Liver (tissue), 9 donors: Measurements from ENCODE around the gene NPIPA5. TPM values are rescaled to one million over a fixed set of nuclear protein-coding genes. Genes with fewer than 3 reads are reported as not detected.
"Not testable (repeated sequence)": the region's sequence is repeated elsewhere in the genome, so short reads cannot be mapped to it uniquely, and the experiment has no call there.

ENCODE experiments used
- DNase-seq: peaks from one replicate; pipeline ENCODE4 v3.0.0-alpha.2; 2017; ENCODE audit warnings: low spot score
- H3K27ac ChIP-seq, 2 donors: one replicate each; pipeline ENCODE4 v1.7.0; 2013; ENCODE audit warnings: inconsistent platforms in 2 of 2, low read length in 2 of 2, control low read depth in 1 of 2, low read depth in 1 of 2, mild to moderate bottlenecking in 1 of 2
- H3K27me3 ChIP-seq, 4 donors: one replicate each; pipeline versions ENCODE4 v1.6.1 to v1.7.0; 2013; ENCODE audit warnings: low read length in 3 of 4, inconsistent platforms in 1 of 4, mild to moderate bottlenecking in 1 of 4, moderate library complexity in 1 of 4; ENCODE audit not compliant: control insufficient read depth in 4 of 4, insufficient read depth in 4 of 4
- H3K36me3 ChIP-seq, 4 donors: one replicate each; pipeline versions ENCODE4 v1.6.1 to v1.7.0; 2013; ENCODE audit warnings: low read length in 3 of 4, mild to moderate bottlenecking in 3 of 4, low read depth in 1 of 4, moderate library complexity in 1 of 4; ENCODE audit not compliant: control insufficient read depth in 4 of 4, insufficient read depth in 3 of 4
- H3K4me1 ChIP-seq, 4 donors: one replicate each; pipeline versions ENCODE4 v1.6.1 to v1.7.0; 2013; ENCODE audit warnings: low read length in 3 of 4, mild to moderate bottlenecking in 3 of 4, moderate library complexity in 1 of 4; ENCODE audit not compliant: control insufficient read depth in 4 of 4, insufficient read depth in 4 of 4
- H3K4me3 ChIP-seq, 3 donors: one replicate each; pipeline versions ENCODE4 v1.6.1 to v1.7.0; 2013; ENCODE audit warnings: low read length in 3 of 3, control low read depth in 1 of 3, low read depth in 1 of 3, mild to moderate bottlenecking in 1 of 3
- H3K9ac ChIP-seq, 2 donors: one replicate each; pipeline ENCODE4 v1.7.0; 2013; ENCODE audit warnings: low read length in 2 of 2, mild to moderate bottlenecking in 2 of 2, moderate library complexity in 2 of 2, control low read depth in 1 of 2, low read depth in 1 of 2
- H3K9me3 ChIP-seq, 4 donors: one replicate each; pipeline versions ENCODE4 v1.6.1 to v1.7.0; 2013; ENCODE audit warnings: low read length in 3 of 4; ENCODE audit not compliant: control insufficient read depth in 4 of 4
- HNF4A ChIP-seq, 2 donors: conservative IDR thresholded peaks; 2 replicates each; pipeline ENCODE4 v1.6.1; 2016; ENCODE audit warnings: antibody characterized with exemption in 2 of 2, mild to moderate bottlenecking in 2 of 2
- RXRA ChIP-seq, 2 donors: IDR thresholded peaks; 2 replicates each; pipeline ENCODE4 v1.6.1; 2017 to 2018; ENCODE audit warnings: antibody characterized with exemption in 2 of 2, mild to moderate bottlenecking in 1 of 2
- TAF1 ChIP-seq: conservative IDR thresholded peaks from 2 replicates; pipeline ENCODE4 v1.6.1; 2016; ENCODE audit warnings: antibody characterized with exemption, mild to moderate bottlenecking
- WGBS: extraction: QIAGEN DNeasy Blood & Tissue Kit; methylation state at CpG from one replicate; pipeline ENCODE4 v1.1.7; 2013; 5-methylcytosine and 5-hydroxymethylcytosine counted together
- polyA plus RNA-seq, 2 donors: library from polyadenylated mRNA; stranded (reverse) in 1 of 2; unstranded in 1 of 2; fragments of 200-250 nt in 1 of 2; fragments of >200 nt in 1 of 2; fragmentation: Nextera tagmentation in 1 of 2; extraction: Ambion mirVana in 1 of 2; gene quantifications; one replicate each; pipeline versions ENCODE4 v1.2.1 to v1.2.3, GENCODE V29; 2013 to 2015
- total RNA-seq, 2 donors: library from RNA; depleted of rRNA; stranded (reverse); fragments of >200 nt; gene quantifications; one replicate each; pipeline ENCODE4 v1.2.3, GENCODE V29; 2014
- donor health status: healthy.
- donor health status: healthy.
- donor health status: healthy.
- donor health status: healthy.
- donor health status: healthy.

The NPIPA5 gene
- total and polyA plus RNA-seq, 4 donors, result 1.0 to 5.1 (median 1.8) TPM; not detected in 1

DNA sequence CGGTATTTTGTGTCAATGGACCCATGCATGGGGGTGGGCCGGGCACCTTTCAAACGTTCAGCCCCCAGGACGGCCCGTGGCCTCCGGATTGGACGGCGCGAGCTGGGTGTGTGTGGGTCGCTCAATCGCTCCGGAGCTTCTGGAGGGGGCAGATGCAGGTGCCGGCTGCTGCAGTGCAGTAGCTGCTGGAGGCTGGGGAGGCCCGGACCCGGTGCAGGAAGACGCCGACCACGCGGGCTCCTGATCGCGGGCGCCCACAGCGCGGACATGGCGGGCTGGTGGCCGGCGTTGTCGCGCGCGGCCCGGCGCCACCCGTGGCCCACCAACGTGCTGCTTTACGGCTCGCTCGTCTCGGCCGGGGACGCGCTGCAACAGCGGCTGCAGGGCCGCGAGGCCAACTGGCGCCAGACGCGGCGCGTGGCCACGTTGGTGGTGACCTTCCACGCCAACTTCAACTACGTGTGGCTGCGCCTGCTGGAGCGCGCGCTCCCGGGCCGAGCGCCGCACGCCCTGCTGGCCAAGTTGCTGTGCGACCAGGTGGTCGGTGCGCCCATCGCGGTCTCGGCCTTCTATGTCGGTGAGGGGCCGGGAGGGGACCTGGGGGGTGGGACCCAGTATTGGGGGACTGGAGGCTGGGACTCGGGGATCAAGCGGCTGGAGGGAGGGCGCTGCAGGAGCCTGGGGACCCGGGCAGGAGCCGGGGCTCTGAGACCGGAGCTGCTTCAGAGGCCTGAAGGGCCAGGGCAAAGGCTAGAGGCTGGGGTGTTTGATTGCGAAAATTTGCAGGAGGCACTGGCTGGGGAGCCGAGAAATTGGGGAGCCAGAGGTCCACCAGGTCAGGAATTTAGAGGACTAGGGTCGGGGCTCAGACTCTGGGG is 17.8 kb upstream of the NPIPA5 start, which contains the start of gene MPV17L:
Gene MPV17L, plus strand, starts transcription at position 124 of the 878 bp plus-strand sequence. Its CDS starts 144 bp downstream, at position 268.
- WGBS, result 4% methylated on average over 79 of the region's 79 CpGs
- Histone ChIP-seq H3K9ac (peak within 1 kb of the TSS; percentile 28 to 54), H3K4me1 (peaks cover 3 to 32% (median 18%) of the 10 kb centered on the region in 4 donors), H3K27ac (peak within 1 kb of the TSS; percentile 59 to 77), H3K4me3 (peak within 1 kb of the TSS; percentile 1 to 79 (median 76))
- H3K9me3 ChIP-seq, H3K36me3 ChIP-seq, H3K27me3 ChIP-seq: not testable (repeated sequence)
- TF ChIP-seq TAF1, result peak; percentile 29
- peak in 1 of 2 donors; percentile 33 for TF ChIP-seq HNF4A (conservative IDR thresholded peaks at IDR 0.05)
- peak; percentile 14 to 22 for TF ChIP-seq RXRA (IDR thresholded peaks at IDR 0.05)
- peak; percentile 69 for DNase-seq

- H3K9me3 ChIP-seq, H3K9ac ChIP-seq, H3K4me3 ChIP-seq, H3K27me3 ChIP-seq, DNase-seq, H3K27ac ChIP-seq, H3K36me3 ChIP-seq: not testable (repeated sequence)
- H3K4me1 ChIP-seq, result peaks cover 3 to 16% (median 8%) of the 10 kb centered on the region in 4 donors
- WGBS, result 92% methylated on average over 7 of the region's 8 CpGs
Measured at GRCh38 chr16:15393025-15393424, 14.9 kb upstream of the NPIPA5 start.

GRCh38 chr16:15389916-15390315 is 11.8 kb upstream of the NPIPA5 start:
- H3K9ac ChIP-seq, H3K27me3 ChIP-seq, H3K4me1 ChIP-seq, DNase-seq, H3K4me3 ChIP-seq, H3K27ac ChIP-seq, H3K36me3 ChIP-seq, H3K9me3 ChIP-seq: not testable (repeated sequence)
- 89% methylated on average over 5 of the region's 5 CpGs for WGBS

GRCh38 chr16:15388060-15388459 is 10.0 kb upstream of the NPIPA5 start:
- not testable (repeated sequence) for H3K4me3 ChIP-seq, H3K9me3 ChIP-seq, H3K9ac ChIP-seq, H3K27ac ChIP-seq, H3K4me1 ChIP-seq, H3K36me3 ChIP-seq, H3K27me3 ChIP-seq, DNase-seq
- 91% methylated on average over 6 of the region's 6 CpGs for WGBS

- H3K36me3 ChIP-seq, H3K27ac ChIP-seq, H3K9me3 ChIP-seq, H3K27me3 ChIP-seq, H3K4me1 ChIP-seq, H3K9ac ChIP-seq, DNase-seq, H3K4me3 ChIP-seq: not testable (repeated sequence)
- 75% methylated on average over 3 of the region's 3 CpGs for WGBS
Measured at GRCh38 chr16:15382810-15383209, 4.7 kb upstream of the NPIPA5 start.

- 90% methylated on average over 3 of the region's 7 CpGs for WGBS
- DNase-seq, result not testable (repeated sequence)
Measured at GRCh38 chr16:15357495-15357894, 20.6 kb downstream of the NPIPA5 start.

DNA sequence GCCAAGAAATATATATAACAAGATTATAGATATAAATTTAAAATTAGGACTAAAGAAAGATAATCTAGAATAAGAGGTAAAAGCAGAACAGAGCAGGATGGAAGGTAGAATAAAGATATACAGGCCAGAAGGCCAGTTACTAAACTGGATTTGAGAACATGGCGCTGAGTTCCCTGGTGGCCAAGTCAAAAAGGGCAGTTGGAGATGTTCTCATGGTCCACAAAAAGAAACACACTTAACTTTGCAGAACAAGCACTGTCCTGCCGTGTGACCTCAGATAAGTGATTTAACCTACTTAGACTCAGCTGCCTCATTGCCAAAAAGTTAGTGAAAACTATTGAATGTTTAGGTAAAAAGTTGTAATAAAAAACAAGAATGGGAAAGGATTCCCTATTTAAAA is 23.2 kb downstream of the NPIPA5 start:
- not testable (repeated sequence) for DNase-seq, H3K4me3 ChIP-seq, H3K9ac ChIP-seq, H3K27ac ChIP-seq, H3K9me3 ChIP-seq, H3K4me1 ChIP-seq, H3K27me3 ChIP-seq, H3K36me3 ChIP-seq
- WGBS, result no CpG with 5 or more reads among the region's 2 CpGs

More at GRCh38 chr16:15357495-15357894, 20.6 kb downstream of the NPIPA5 start:
- not testable (repeated sequence) for H3K9ac ChIP-seq, H3K27me3 ChIP-seq, H3K36me3 ChIP-seq, H3K4me1 ChIP-seq, H3K9me3 ChIP-seq, H3K4me3 ChIP-seq, H3K27ac ChIP-seq

DNA sequence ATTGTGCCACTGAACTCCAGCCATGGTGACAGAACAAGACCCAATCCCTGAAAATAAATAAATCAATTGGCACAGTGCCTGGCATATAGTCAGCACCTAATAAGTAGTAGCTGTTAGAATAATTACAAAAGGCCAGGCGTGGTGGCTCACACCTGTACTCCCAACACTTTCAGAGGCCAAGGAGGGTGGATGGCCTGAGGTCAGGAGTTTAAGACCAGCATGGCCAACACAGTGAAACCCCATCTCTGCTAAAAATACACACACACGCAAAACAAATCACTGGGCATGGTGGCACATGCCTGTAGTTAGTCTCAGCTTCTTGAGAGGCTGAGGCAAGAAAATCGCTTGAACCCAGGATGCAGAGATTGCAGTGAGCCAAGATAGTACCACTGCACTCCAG is 25.2 kb downstream of the NPIPA5 start:
- H3K9ac ChIP-seq, H3K4me3 ChIP-seq, H3K36me3 ChIP-seq, H3K27ac ChIP-seq, H3K27me3 ChIP-seq, H3K4me1 ChIP-seq, DNase-seq, H3K9me3 ChIP-seq: not testable (repeated sequence)
- 85% methylated on average over 1 of the region's 3 CpGs for WGBS
